Neural progenitor cell (in vitro differentiated cells): Measurements from ENCODE around the gene UHRF1.

ENCODE experiments used
- CTCF ChIP-seq: fragments of 200-600 bp; sonication (generic); IDR thresholded peaks from 2 replicates; pipeline ENCODE4 v1.5.1; 2017; ENCODE audit warnings: antibody characterized with exemption, mild to moderate bottlenecking
- EZH2 ChIP-seq: fragments of 200-600 bp; sonication (generic); IDR thresholded peaks from 2 replicates; pipeline ENCODE4 v1.6.1; 2017; ENCODE audit warnings: antibody characterized with exemption, mild to moderate bottlenecking, moderate library complexity
- EZH2phosphoT487 ChIP-seq: fragments of 200-600 bp; sonication (generic); IDR thresholded peaks from 2 replicates; pipeline ENCODE4 v1.6.1; 2017; ENCODE audit warnings: antibody characterized with exemption

- TF ChIP-seq EZH2phosphoT487, result no peak
- TF ChIP-seq EZH2, result no peak
- no peak for TF ChIP-seq CTCF
These were observed 77.2 kb downstream of the UHRF1 start for GRCh38 chr19:4986471-4986891.
